KMS-11 (cell line): ENCODE data around the gene AKT3.

ENCODE experiments used
- H2AFZ ChIP-seq: fragments of 200-600 bp; sonication (generic); 2 replicates; pipeline ENCODE4 v1.6.1; 2016; ENCODE audit warnings: antibody characterized with exemption, mixed run types, low read depth
- H3K27ac ChIP-seq: fragments of 200-600 bp; sonication (generic); 2 replicates; pipeline ENCODE4 v1.6.1; 2016; ENCODE audit warnings: mild to moderate bottlenecking, mixed run types
- H3K27me3 ChIP-seq: fragments of 200-600 bp; sonication (generic); 2 replicates; pipeline ENCODE4 v1.6.1; 2017; ENCODE audit warnings: mild to moderate bottlenecking, low read depth, mixed run types, moderate library complexity; ENCODE audit not compliant: insufficient read depth
- H3K36me3 ChIP-seq: fragments of 200-600 bp; sonication (generic); 2 replicates; pipeline ENCODE4 v1.6.1; 2017; ENCODE audit warnings: mild to moderate bottlenecking, mixed run types; ENCODE audit not compliant: insufficient read depth
- H3K4me1 ChIP-seq: fragments of 200-600 bp; sonication (generic); 2 replicates; pipeline ENCODE4 v1.6.1; 2016; ENCODE audit warnings: mild to moderate bottlenecking, low read depth, mixed run types; ENCODE audit not compliant: poor library complexity, severe bottlenecking
- H3K4me2 ChIP-seq: fragments of 200-600 bp; sonication (generic); 2 replicates; pipeline ENCODE4 v1.7.0; 2016; ENCODE audit warnings: mild to moderate bottlenecking, mixed run types
- H3K4me3 ChIP-seq: fragments of 200-600 bp; sonication (generic); IDR thresholded peaks from 2 replicates; pipeline ENCODE4 v1.6.1; 2017; ENCODE audit warnings: low read depth, low read length, mixed read lengths; ENCODE audit not compliant: insufficient read depth
- H3K79me2 ChIP-seq: fragments of 200-600 bp; sonication (generic); 2 replicates; pipeline ENCODE4 v1.6.1; 2016; ENCODE audit warnings: low read depth, mixed run types; ENCODE audit not compliant: insufficient read depth
- H3K9ac ChIP-seq: fragments of 200-600 bp; sonication (generic); 2 replicates; pipeline ENCODE4 v1.6.1; 2016; ENCODE audit warnings: mild to moderate bottlenecking, mixed run types
- H4K20me1 ChIP-seq: fragments of 200-600 bp; sonication (generic); 2 replicates; pipeline ENCODE4 v1.6.1; 2016; ENCODE audit warnings: mild to moderate bottlenecking, mixed run types; ENCODE audit not compliant: insufficient read depth
- CTCF ChIP-seq: fragments of 200-600 bp; sonication (generic); conservative IDR thresholded peaks from 2 replicates; pipeline ENCODE4 v1.6.1; 2017; ENCODE audit warnings: low read depth, mild to moderate bottlenecking, antibody characterized with exemption, low read length, moderate library complexity, mixed read lengths

AKT3 gene

DNA sequence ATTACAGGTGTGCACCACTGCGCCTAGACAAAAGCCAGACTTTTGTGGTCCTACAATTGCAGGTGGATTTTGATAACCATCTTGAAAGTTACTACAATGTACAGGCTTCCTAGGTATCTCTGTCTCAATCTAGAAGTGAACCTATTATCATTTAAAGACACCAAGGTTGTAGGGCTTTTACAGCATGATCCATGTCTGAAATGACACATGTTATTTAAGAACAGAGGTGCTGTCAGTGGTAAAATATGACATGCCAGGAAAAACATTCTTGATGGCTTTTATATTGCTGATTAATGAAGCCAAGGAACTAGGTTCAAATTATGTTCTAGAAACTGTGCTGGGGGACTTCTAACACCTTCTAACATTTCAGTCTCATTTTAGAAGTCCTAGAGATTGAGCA, 341.1 kb downstream of the AKT3 start:
- Histone ChIP-seq H3K4me1 (peaks cover 9% of the 10 kb centered on the region), H3K4me3 (no peak overlapping the region), H3K27me3 (no peaks in the 10 kb centered on the region), H2AFZ (no peak overlapping the region), H3K36me3 (no peaks in the 10 kb centered on the region), H3K79me2 (no peaks in the 10 kb centered on the region), H3K4me2 (no peak overlapping the region), H3K9ac (no peak overlapping the region), H3K27ac (no peak overlapping the region), H4K20me1 (no peaks in the 10 kb centered on the region; the same call in 1 of the 2 replicates)
- no peak for TF ChIP-seq CTCF

DNA sequence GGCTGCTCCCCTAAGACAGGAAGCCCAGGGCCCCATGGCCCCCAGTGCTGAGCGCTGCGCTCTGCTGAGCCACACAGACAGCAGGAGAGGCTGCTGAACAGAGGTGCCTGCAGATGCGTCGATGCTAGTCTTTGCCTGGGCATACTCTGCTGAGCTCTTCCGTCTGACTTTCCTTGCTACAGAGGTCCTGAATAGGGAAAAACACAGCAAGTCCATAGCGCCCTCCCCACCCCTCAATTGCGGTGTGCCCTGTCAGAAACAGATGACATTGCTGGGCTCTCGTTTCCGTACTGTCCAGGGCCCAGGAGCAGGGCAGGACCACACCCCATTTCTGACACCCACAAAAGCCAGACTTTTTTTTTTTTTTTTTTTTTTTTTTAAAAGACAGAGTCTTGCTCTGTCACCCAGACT, 341.7 kb downstream of the AKT3 start:
- Histone ChIP-seq H3K4me1 (peaks cover 2% of the 10 kb centered on the region), H3K4me2 (no peak overlapping the region), H3K4me3 (no peak overlapping the region), H2AFZ (no peak overlapping the region), H4K20me1 (no peaks in the 10 kb centered on the region), H3K9ac (no peak overlapping the region), H3K79me2 (no peaks in the 10 kb centered on the region), H3K36me3 (no peaks in the 10 kb centered on the region), H3K27me3 (no peaks in the 10 kb centered on the region), H3K27ac (no peak overlapping the region)
- no peak for TF ChIP-seq CTCF

- Histone ChIP-seq H3K36me3 (no peaks in the 10 kb centered on the region), H3K79me2 (no peaks in the 10 kb centered on the region), H3K27ac (no peak overlapping the region), H3K9ac (no peak overlapping the region), H2AFZ (no peak overlapping the region), H3K27me3 (no peaks in the 10 kb centered on the region), H4K20me1 (no peaks in the 10 kb centered on the region), H3K4me3 (no peak overlapping the region), H3K4me2 (no peak overlapping the region), H3K4me1 (no peaks in the 10 kb centered on the region)
- no peak for TF ChIP-seq CTCF
Measured at GRCh38 chr1:243507672-243508302, 342.3 kb downstream of the AKT3 start.

GRCh38 chr1:243507001-243507671, 342.9 kb downstream of the AKT3 start:
- Histone ChIP-seq H2AFZ (no peak overlapping the region), H4K20me1 (no peaks in the 10 kb centered on the region), H3K9ac (no peak overlapping the region), H3K36me3 (no peaks in the 10 kb centered on the region), H3K4me2 (no peak overlapping the region), H3K4me1 (no peaks in the 10 kb centered on the region), H3K4me3 (no peak overlapping the region), H3K79me2 (no peaks in the 10 kb centered on the region), H3K27me3 (no peaks in the 10 kb centered on the region), H3K27ac (no peak overlapping the region)
- no peak for TF ChIP-seq CTCF
